Measurements from ENCODE around the gene PRPS1. TPM values are rescaled to one million over a fixed set of nuclear protein-coding genes. Genes with fewer than 3 reads are reported as not detected.
"Not testable (repeated sequence)": the region's sequence is repeated elsewhere in the genome, so short reads cannot be mapped to it uniquely, and the experiment has no call there.

Gene PRPS1
- total and polyA plus RNA-seq, 4 experiments from 2014 or later = 53.4 to 61.9 (median 58.7) TPM

DNA sequence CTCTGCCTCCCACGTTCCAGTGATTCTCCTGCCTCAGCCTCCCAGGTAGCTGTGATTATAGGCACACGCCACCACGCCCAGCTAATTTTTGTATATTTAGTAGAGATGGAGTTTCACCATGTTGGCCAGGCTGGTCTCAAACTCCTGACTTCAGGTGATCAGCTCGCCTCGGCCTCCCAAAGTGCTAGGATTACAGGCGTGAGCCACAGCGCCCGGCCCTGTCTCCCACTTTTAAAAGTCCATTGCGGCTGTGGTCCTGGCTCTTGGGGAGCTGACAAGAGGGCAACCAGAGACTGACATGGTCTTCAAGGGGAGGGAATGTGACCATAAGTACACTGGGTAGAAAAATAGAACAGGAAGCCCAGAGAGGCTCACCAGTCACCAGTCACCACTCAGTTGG is 42.9 kb downstream of the PRPS1 start:
- not testable (repeated sequence) for H3K36me3 Mint-ChIP-seq; H3K9me3 ChIP-seq (ENCODE audit: control insufficient read depth in 1 of 2, low read length in 2 of 2); H3K4me3 Mint-ChIP-seq; H3K27me3 Mint-ChIP-seq; H3K36me3 ChIP-seq (ENCODE audit: insufficient read depth, low read length); H3K9me3 Mint-ChIP-seq; H3K27ac ChIP-seq (ENCODE audit: low read depth, low read length); H3K27me3 ChIP-seq (ENCODE audit: insufficient read depth, low read length); DNase-seq; H3K4me3 ChIP-seq (ENCODE audit: low read length in 2 of 2)
- H3K27ac Mint-ChIP-seq = peak overlapping the region in 6 of 7 donors; percentile 35 to 88 (median 70)
- intact Hi-C loops (cut with micrococcal nuclease) = loop anchor here (5.0 kb wide), 3 partner anchors 346 to 421 kb away; partner anchors contain the start of genes ATG4A and PSMD10
- H3K4me1 ChIP-seq (ENCODE audit: insufficient read depth, low read length) = peaks cover 37% of the 10 kb centered on the region
- peaks cover 26 to 50% (median 44%) of the 10 kb centered on the region in 4 donors for H3K4me1 Mint-ChIP-seq
- CTCF ChIA-PET (ENCODE audit: partially characterized antibody) = interaction anchor here (1.1 to 13.2 kb wide), 4 partner anchors 14 to 106 kb away, joined by 4 to 462 read pairs (median 59); partner anchors contain the start of genes NCBP2L and TSC22D3
- POLR2A ChIA-PET (ENCODE audit: partially characterized antibody) = interaction anchor here (0.7 to 20.8 kb wide), 4 partner anchors 42 to 104 kb away, joined by 4 to 1740 read pairs (median 73); partner anchors contain the start of gene TSC22D3

DNA sequence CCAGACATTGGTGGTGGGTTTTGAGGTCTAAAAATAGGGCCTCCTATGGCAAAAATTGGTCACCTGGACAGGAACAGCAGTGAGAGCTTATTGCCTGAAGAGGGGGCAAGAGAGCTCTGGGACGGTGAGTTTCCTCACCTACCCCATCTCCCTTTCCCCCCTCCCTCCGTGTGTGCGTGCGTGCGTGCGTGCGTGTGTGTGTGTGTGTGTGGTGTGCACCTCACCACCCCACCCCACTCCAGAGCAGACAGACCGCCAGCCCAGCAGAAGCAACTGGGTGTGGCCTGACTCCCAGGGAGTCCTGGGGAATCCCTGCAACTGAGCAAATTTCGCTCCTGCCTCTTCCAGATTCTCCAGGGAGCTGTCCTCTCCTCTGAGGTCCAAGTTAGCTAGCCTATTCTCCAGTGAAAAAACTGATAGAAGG is 44.7 kb downstream of the PRPS1 start:
- intact Hi-C loops (cut with micrococcal nuclease) = loop anchor here (1.0 to 5.0 kb wide), 7 partner anchors 14 to 419 kb away; partner anchors contain the start of genes ATG4A, NCBP2L and PSMD10
- H3K4me1 Mint-ChIP-seq = peaks cover 26 to 58% (median 50%) of the 10 kb centered on the region in 4 donors
- peak; percentile 91 to 92 (median 92) for DNase-seq
- Histone ChIP-seq H3K9me3 (ENCODE audit: control insufficient read depth in 1 of 2, low read length in 2 of 2) (no peaks in the 10 kb centered on the region), H3K36me3 (ENCODE audit: insufficient read depth, low read length) (no peaks in the 10 kb centered on the region), H3K4me3 (ENCODE audit: low read length in 2 of 2) (peak overlapping the region; percentile 36 to 70), H3K27ac (ENCODE audit: low read depth, low read length) (peak overlapping the region; percentile 97), H3K27me3 (ENCODE audit: insufficient read depth, low read length) (no peaks in the 10 kb centered on the region), H3K4me1 (ENCODE audit: insufficient read depth, low read length) (peaks cover 49% of the 10 kb centered on the region)
- peaks cover 0 to 2% (median 0%) of the 10 kb centered on the region in 8 donors for H3K9me3 Mint-ChIP-seq
- ChIA-PET CTCF (ENCODE audit: partially characterized antibody) (interaction anchor here (0.7 to 13.2 kb wide), 26 partner anchors 8 to 222 kb away, joined by 3 to 462 read pairs (median 4); partner anchors contain the start of genes NCBP2L, PRPS1 and TSC22D3), POLR2A (ENCODE audit: partially characterized antibody) (interaction anchor here (0.6 to 20.8 kb wide), 17 partner anchors 9 to 346 kb away, joined by 3 to 1740 read pairs (median 10); partner anchors contain the start of genes NCBP2L, PRPS1 and TSC22D3)
- peak overlapping the region; percentile 73 to 92 (median 84) for H3K4me3 Mint-ChIP-seq
- H3K27ac Mint-ChIP-seq = peak overlapping the region; percentile 96 to 100 (median 99)
- H3K27me3 Mint-ChIP-seq = no peaks in the 10 kb centered on the region
- H3K36me3 Mint-ChIP-seq = peaks cover 0 to 7% of the 10 kb centered on the region in 2 donors

DNA sequence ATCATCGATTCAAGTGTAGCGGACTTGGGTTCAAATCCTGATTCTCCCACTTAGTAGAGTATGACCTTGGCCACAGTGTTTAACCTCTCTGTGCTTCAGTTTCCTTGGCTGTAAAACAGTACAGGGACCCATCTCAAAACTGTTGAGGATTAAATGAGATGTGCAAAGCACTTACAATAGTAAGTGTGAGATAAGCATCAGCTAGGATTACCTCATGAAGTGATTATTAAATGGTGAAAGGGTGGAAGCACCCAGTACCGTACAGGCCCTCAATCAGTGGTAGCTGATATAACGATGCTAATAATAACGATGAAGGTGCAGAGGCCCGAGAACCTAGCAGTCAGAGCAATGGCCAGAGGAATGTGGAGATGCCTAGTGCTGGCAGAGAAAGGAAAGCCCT is 45.1 kb downstream of the PRPS1 start:
- ChIA-PET POLR2A (ENCODE audit: partially characterized antibody) (interaction anchor here (0.6 to 20.8 kb wide), 19 partner anchors 9 to 345 kb away, joined by 3 to 1740 read pairs (median 10); partner anchors contain the start of genes NCBP2L, PRPS1 and TSC22D3), CTCF (ENCODE audit: partially characterized antibody) (interaction anchor here (0.7 to 13.2 kb wide), 20 partner anchors 9 to 221 kb away, joined by 3 to 462 read pairs (median 6); partner anchors contain the start of genes NCBP2L, PRPS1 and TSC22D3)
- Mint-ChIP-seq H3K27me3 (no peaks in the 10 kb centered on the region), H3K9me3 (peaks cover 0 to 2% (median 0%) of the 10 kb centered on the region in 8 donors), H3K4me1 (peaks cover 29 to 63% (median 55%) of the 10 kb centered on the region in 4 donors), H3K36me3 (peaks cover 0 to 7% of the 10 kb centered on the region in 2 donors), H3K4me3 (peak overlapping the region; percentile 73 to 92 (median 84)), H3K27ac (peak overlapping the region; percentile 96 to 100 (median 99))
- intact Hi-C loops (cut with micrococcal nuclease) = loop anchor here (1.0 to 5.0 kb wide), 7 partner anchors 15 to 419 kb away; partner anchors contain the start of genes ATG4A, NCBP2L and PSMD10
- no peaks in the 10 kb centered on the region for H3K36me3 ChIP-seq (ENCODE audit: insufficient read depth, low read length)
- peak overlapping the region; percentile 97 for H3K27ac ChIP-seq (ENCODE audit: low read depth, low read length)
- no peak for DNase-seq
- H3K4me3 ChIP-seq (ENCODE audit: low read length in 2 of 2) = peak overlapping the region; percentile 36 to 70
- no peaks in the 10 kb centered on the region for H3K27me3 ChIP-seq (ENCODE audit: insufficient read depth, low read length)
- H3K4me1 ChIP-seq (ENCODE audit: insufficient read depth, low read length) = peaks cover 54% of the 10 kb centered on the region
- H3K9me3 ChIP-seq (ENCODE audit: control insufficient read depth in 1 of 2, low read length in 2 of 2) = no peaks in the 10 kb centered on the region

DNA sequence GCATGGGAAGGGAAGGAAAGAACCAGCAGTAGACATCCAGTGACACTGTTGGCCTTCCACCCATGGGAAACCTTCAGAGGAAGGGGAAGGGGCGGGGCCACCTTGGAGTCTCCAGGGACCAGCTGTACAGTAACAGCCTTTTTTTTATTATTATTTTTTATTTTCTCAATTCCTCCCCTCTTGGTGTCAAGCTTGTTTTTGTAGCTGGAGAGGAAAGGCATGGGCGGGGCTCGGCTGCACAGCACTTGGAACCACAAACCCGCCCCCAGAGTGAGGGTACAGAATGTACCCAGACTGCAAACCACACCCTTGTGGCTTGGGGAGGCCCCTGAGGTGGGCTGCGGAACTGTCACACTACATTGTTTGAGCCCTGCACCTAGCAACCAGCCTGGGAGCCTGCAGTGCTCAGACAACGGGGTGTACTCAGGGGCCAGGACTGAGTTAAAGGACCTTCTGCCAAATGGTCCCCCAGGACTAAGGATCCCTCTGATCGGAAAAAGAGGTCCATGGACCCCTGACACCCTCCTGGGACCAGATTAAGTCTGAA is 45.7 kb downstream of the PRPS1 start:
- H3K4me3 ChIP-seq (ENCODE audit: low read length in 2 of 2) = peak overlapping the region; percentile 53 to 70
- H3K36me3 Mint-ChIP-seq = peaks cover 0 to 7% of the 10 kb centered on the region in 2 donors
- ChIA-PET CTCF (ENCODE audit: partially characterized antibody) (interaction anchor here (1.0 to 13.2 kb wide), 13 partner anchors 11 to 221 kb away, joined by 3 to 462 read pairs (median 10); partner anchors contain the start of genes NCBP2L, PRPS1 and TSC22D3), POLR2A (ENCODE audit: partially characterized antibody) (interaction anchor here (0.6 to 20.8 kb wide), 17 partner anchors 10 to 152 kb away, joined by 3 to 1740 read pairs (median 10); partner anchors contain the start of genes NCBP2L, PRPS1 and TSC22D3)
- H3K4me1 Mint-ChIP-seq = peaks cover 34 to 69% (median 60%) of the 10 kb centered on the region in 4 donors
- intact Hi-C loops (cut with micrococcal nuclease) = loop anchor here (1.0 to 5.0 kb wide), 8 partner anchors 15 to 418 kb away; partner anchors contain the start of genes ATG4A, NCBP2L and PSMD10
- H3K27me3 ChIP-seq (ENCODE audit: insufficient read depth, low read length) = no peaks in the 10 kb centered on the region
- H3K4me1 ChIP-seq (ENCODE audit: insufficient read depth, low read length) = peaks cover 59% of the 10 kb centered on the region
- peaks cover 0 to 2% (median 0%) of the 10 kb centered on the region in 8 donors for H3K9me3 Mint-ChIP-seq
- peak overlapping the region; percentile 73 to 92 (median 88) for H3K4me3 Mint-ChIP-seq
- no peaks in the 10 kb centered on the region for H3K9me3 ChIP-seq (ENCODE audit: control insufficient read depth in 1 of 2, low read length in 2 of 2)
- peak overlapping the region; percentile 96 to 100 (median 99) for H3K27ac Mint-ChIP-seq
- H3K27ac ChIP-seq (ENCODE audit: low read depth, low read length) = peak overlapping the region; percentile 97
- H3K36me3 ChIP-seq (ENCODE audit: insufficient read depth, low read length) = no peaks in the 10 kb centered on the region
- DNase-seq = peak; percentile 97 to 98 (median 97)
- H3K27me3 Mint-ChIP-seq = no peaks in the 10 kb centered on the region

DNA sequence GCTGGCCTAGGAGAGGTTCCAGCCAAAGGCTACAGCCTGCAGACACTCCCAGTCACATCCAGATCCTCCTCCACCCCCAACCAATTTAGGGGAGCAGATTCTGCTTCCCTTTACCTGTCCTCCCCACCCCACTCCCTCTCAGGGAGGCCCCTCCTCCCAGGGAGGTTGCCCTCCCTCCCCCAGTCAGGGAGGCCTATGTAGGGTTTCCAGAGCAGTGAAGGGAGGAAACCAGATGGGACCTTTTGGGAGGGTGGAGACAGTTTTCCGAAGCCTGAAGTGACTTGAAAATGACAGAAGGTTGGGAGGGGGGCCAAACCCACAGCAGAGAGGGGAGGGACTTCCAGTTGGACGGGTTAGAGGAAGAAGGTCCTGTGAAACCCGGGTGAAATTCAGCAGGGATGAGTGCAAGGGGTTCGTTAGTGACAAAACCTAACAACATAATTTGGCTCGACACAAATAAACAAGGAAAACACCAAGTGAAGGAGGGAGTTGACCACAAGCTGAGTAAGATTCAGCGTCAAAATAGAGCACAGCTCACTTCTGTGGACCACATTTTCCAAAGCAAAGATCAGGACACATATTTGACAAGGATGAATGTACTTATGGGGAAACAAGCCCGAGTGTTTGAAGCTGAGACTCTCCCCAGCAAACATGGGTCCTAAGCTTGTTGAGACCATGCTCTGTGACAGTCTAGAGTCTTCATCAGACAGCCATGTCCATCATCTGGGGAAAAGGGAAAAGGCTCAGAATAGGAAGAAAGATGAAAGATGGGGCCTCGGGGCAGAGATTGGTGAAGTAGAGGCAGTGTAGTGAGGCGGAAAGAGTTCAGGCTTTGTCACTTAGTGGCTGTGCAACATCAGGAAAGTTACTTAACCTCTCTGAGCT is 46.4 kb downstream of the PRPS1 start:
- Histone ChIP-seq H3K4me3 (ENCODE audit: low read length in 2 of 2) (peak overlapping the region; percentile 53 to 81), H3K9me3 (ENCODE audit: control insufficient read depth in 1 of 2, low read length in 2 of 2) (no peaks in the 10 kb centered on the region), H3K4me1 (ENCODE audit: insufficient read depth, low read length) (peaks cover 65% of the 10 kb centered on the region), H3K27ac (ENCODE audit: low read depth, low read length) (peak overlapping the region; percentile 97), H3K36me3 (ENCODE audit: insufficient read depth, low read length) (no peaks in the 10 kb centered on the region), H3K27me3 (ENCODE audit: insufficient read depth, low read length) (no peaks in the 10 kb centered on the region)
- Mint-ChIP-seq H3K27me3 (no peaks in the 10 kb centered on the region), H3K4me3 (peak overlapping the region; percentile 73 to 92 (median 88)), H3K36me3 (peaks cover 0 to 6% of the 10 kb centered on the region in 2 donors), H3K4me1 (peaks cover 34 to 75% (median 63%) of the 10 kb centered on the region in 4 donors), H3K9me3 (no peaks in the 10 kb centered on the region), H3K27ac (peak overlapping the region; percentile 96 to 100 (median 99))
- ChIA-PET CTCF (ENCODE audit: partially characterized antibody) (interaction anchor here (2.0 to 13.2 kb wide), 7 partner anchors 18 to 102 kb away, joined by 8 to 462 read pairs (median 20); partner anchors contain the start of genes NCBP2L, PRPS1 and TSC22D3), POLR2A (ENCODE audit: partially characterized antibody) (interaction anchor here (1.0 to 20.8 kb wide), 11 partner anchors 9 to 101 kb away, joined by 3 to 1740 read pairs (median 29); partner anchors contain the start of genes NCBP2L, PRPS1 and TSC22D3)
- intact Hi-C loops (cut with micrococcal nuclease) = loop anchor here (1.0 to 5.0 kb wide), 4 partner anchors 37 to 418 kb away; partner anchors contain the start of genes ATG4A and PSMD10
- peak in 1 of 5 donors; percentile 86 for DNase-seq

DNA sequence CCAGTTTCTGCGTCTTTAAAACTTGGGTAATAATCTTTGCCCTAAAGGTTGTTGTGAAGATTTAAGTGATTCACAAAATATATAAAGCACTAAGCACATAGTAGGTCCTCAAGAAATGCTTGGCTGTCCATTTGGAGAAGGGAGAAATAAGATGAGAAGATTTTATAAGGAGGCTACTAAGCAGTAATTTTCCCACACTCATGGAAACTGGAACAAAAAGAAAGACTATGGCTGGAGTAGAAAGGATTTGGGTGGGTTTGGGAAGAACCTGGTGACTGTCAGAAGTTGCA is 47.0 kb downstream of the PRPS1 start:
- H3K9me3 Mint-ChIP-seq = no peaks in the 10 kb centered on the region
- peaks cover 0 to 6% of the 10 kb centered on the region in 2 donors for H3K36me3 Mint-ChIP-seq
- CTCF ChIA-PET (ENCODE audit: partially characterized antibody) = interaction anchor here (3.5 to 13.2 kb wide), 2 partner anchors 38 to 101 kb away, joined by 79 to 462 read pairs; partner anchors contain the start of genes NCBP2L and TSC22D3
- Histone ChIP-seq H3K27me3 (ENCODE audit: insufficient read depth, low read length) (no peaks in the 10 kb centered on the region), H3K9me3 (ENCODE audit: control insufficient read depth in 1 of 2, low read length in 2 of 2) (no peaks in the 10 kb centered on the region), H3K36me3 (ENCODE audit: insufficient read depth, low read length) (no peaks in the 10 kb centered on the region), H3K4me1 (ENCODE audit: insufficient read depth, low read length) (peaks cover 65% of the 10 kb centered on the region), H3K27ac (ENCODE audit: low read depth, low read length) (peak overlapping the region; percentile 97), H3K4me3 (ENCODE audit: low read length in 2 of 2) (peak overlapping the region; percentile 77 to 81)
- intact Hi-C loops (cut with micrococcal nuclease) = no loop called here
- peak overlapping the region; percentile 96 to 100 (median 99) for H3K27ac Mint-ChIP-seq
- POLR2A ChIA-PET (ENCODE audit: partially characterized antibody) = interaction anchor here (2.9 to 20.8 kb wide), 7 partner anchors 8 to 100 kb away, joined by 10 to 1740 read pairs (median 33); partner anchors contain the start of genes NCBP2L, PRPS1 and TSC22D3
- DNase-seq = no peak
- H3K27me3 Mint-ChIP-seq = no peaks in the 10 kb centered on the region
- H3K4me3 Mint-ChIP-seq = peak overlapping the region; percentile 73 to 92 (median 88)
- peaks cover 38 to 81% (median 68%) of the 10 kb centered on the region in 4 donors for H3K4me1 Mint-ChIP-seq
